NCI-H526 (cell line): ENCODE results near the gene QSER1.
A peak's percentile ranks its signal among the peaks of the same experiment; 100 is the strongest.

ENCODE experiments used
- DNase-seq, 2 experiments: peaks; one replicate each; lab custom pipeline; 2025; lab: John Stamatoyannopoulos, UW

The QSER1 gene

GRCh38 chr11:32890843-32891656 is 1.6 kb upstream of the QSER1 start:
- DNase-seq = peak; percentile 5 to 45

GRCh38 chr11:32891657-32892354 is 805 bp upstream of the QSER1 start:
- peak; percentile 68 to 88 for DNase-seq

- no peak for DNase-seq
Measured at GRCh38 chr11:32893093-32893342, 407 bp downstream of the QSER1 start.

- peak; percentile 65 to 86 for DNase-seq
Measured at GRCh38 chr11:32893343-32894148, 935 bp downstream of the QSER1 start.

- peak; percentile 89 to 91 for DNase-seq
Measured at GRCh38 chr11:32894149-32894827, 1.7 kb downstream of the QSER1 start.

GRCh38 chr11:32894921-32895320 is 2.3 kb downstream of the QSER1 start:
- DNase-seq = no peak

GRCh38 chr11:32895471-32895870 is 2.9 kb downstream of the QSER1 start:
- DNase-seq = no peak

GRCh38 chr11:32897103-32897502 is 4.5 kb downstream of the QSER1 start:
- DNase-seq = no peak

- DNase-seq = no peak
Measured at GRCh38 chr11:32899438-32899837, 6.8 kb downstream of the QSER1 start.

GRCh38 chr11:32902089-32902665 is 9.6 kb downstream of the QSER1 start:
- DNase-seq = no peak

GRCh38 chr11:32905028-32905667 is 12.5 kb downstream of the QSER1 start:
- DNase-seq = peak in 1 of 2 experiments; percentile 25

- no peak for DNase-seq
Measured at GRCh38 chr11:32908619-32909018, 16.0 kb downstream of the QSER1 start.

- no peak for DNase-seq
Measured at GRCh38 chr11:32911413-32911812, 18.8 kb downstream of the QSER1 start.

GRCh38 chr11:32913445-32913844 is 20.8 kb downstream of the QSER1 start:
- DNase-seq = peak; percentile 35 to 51

GRCh38 chr11:32916361-32916760 is 23.8 kb downstream of the QSER1 start:
- DNase-seq = no peak

GRCh38 chr11:32916994-32917393 is 24.4 kb downstream of the QSER1 start:
- no peak for DNase-seq

- DNase-seq = no peak
Measured at GRCh38 chr11:32918427-32918826, 25.8 kb downstream of the QSER1 start.

GRCh38 chr11:32919338-32919737 is 26.7 kb downstream of the QSER1 start:
- peak; percentile 32 to 54 for DNase-seq

- peak; percentile 69 to 73 for DNase-seq
Measured at GRCh38 chr11:32920570-32920969, 28.0 kb downstream of the QSER1 start.

- DNase-seq = peak; percentile 94 to 98
Measured at GRCh38 chr11:32921204-32921603, 28.6 kb downstream of the QSER1 start.

GRCh38 chr11:32931606-32932005 is 39.0 kb downstream of the QSER1 start:
- DNase-seq = no peak
